Epithelial cell of esophagus (primary cell): ENCODE results near the gene CBLB.
"Not testable (repeated sequence)": the region's sequence is repeated elsewhere in the genome, so short reads cannot be mapped to it uniquely, and the experiment has no call there.

ENCODE experiments used
- DNase-seq: peaks from one replicate; pipeline ENCODE4 v3.0.0; 2010; ENCODE audit warnings: low read depth
- H3K4me3 ChIP-seq: 2 replicates; pipeline ENCODE4 v1.5.1; 2011; ENCODE audit warnings: mild to moderate bottlenecking, low read length, control low read depth
- CTCF ChIP-seq: IDR thresholded peaks from 2 replicates; pipeline ENCODE4 v1.5.1; 2011; ENCODE audit warnings: low read depth, mild to moderate bottlenecking, low read length, control low read depth, inconsistent platforms; ENCODE audit not compliant: insufficient read depth; ENCODE audit errors: missing control alignments

CBLB gene

GRCh38 chr3:105730801-105731354 is 137.9 kb downstream of the CBLB start:
- TF ChIP-seq CTCF = no peak
- no peak overlapping the region for H3K4me3 ChIP-seq
- DNase-seq = no peak

GRCh38 chr3:105729667-105730066 is 139.1 kb downstream of the CBLB start:
- H3K4me3 ChIP-seq = no peak overlapping the region
- TF ChIP-seq CTCF = no peak
- no peak for DNase-seq

GRCh38 chr3:105728771-105729312 is 140.0 kb downstream of the CBLB start:
- DNase-seq = no peak
- no peak overlapping the region for H3K4me3 ChIP-seq

GRCh38 chr3:105727036-105727435 is 141.8 kb downstream of the CBLB start:
- DNase-seq = not testable (repeated sequence)

More at GRCh38 chr3:105728771-105729312, 140.0 kb downstream of the CBLB start:
- TF ChIP-seq CTCF = no peak

GRCh38 chr3:105722943-105723556 is 145.8 kb downstream of the CBLB start:
- DNase-seq = peak; percentile 19

More at GRCh38 chr3:105727036-105727435, 141.8 kb downstream of the CBLB start:
- not testable (repeated sequence) for H3K4me3 ChIP-seq

GRCh38 chr3:105719791-105720190 is 149.0 kb downstream of the CBLB start:
- DNase-seq = peak; percentile 76
- TF ChIP-seq CTCF = no peak
- no peak overlapping the region for H3K4me3 ChIP-seq

More at GRCh38 chr3:105722943-105723556, 145.8 kb downstream of the CBLB start:
- no peak overlapping the region for H3K4me3 ChIP-seq
- TF ChIP-seq CTCF = no peak

- DNase-seq = peak; percentile 55
- no peak overlapping the region for H3K4me3 ChIP-seq
- TF ChIP-seq CTCF = no peak
Measured at GRCh38 chr3:105715372-105715771, 153.4 kb downstream of the CBLB start.
